ENCODE data around the gene MT1B. TPM values are rescaled to one million over a fixed set of nuclear protein-coding genes. Genes with fewer than 3 reads are reported as not detected.

MT1B gene
- total and polyA plus RNA-seq, 8 donors: 5.8 TPM; not detected in 7

DNA sequence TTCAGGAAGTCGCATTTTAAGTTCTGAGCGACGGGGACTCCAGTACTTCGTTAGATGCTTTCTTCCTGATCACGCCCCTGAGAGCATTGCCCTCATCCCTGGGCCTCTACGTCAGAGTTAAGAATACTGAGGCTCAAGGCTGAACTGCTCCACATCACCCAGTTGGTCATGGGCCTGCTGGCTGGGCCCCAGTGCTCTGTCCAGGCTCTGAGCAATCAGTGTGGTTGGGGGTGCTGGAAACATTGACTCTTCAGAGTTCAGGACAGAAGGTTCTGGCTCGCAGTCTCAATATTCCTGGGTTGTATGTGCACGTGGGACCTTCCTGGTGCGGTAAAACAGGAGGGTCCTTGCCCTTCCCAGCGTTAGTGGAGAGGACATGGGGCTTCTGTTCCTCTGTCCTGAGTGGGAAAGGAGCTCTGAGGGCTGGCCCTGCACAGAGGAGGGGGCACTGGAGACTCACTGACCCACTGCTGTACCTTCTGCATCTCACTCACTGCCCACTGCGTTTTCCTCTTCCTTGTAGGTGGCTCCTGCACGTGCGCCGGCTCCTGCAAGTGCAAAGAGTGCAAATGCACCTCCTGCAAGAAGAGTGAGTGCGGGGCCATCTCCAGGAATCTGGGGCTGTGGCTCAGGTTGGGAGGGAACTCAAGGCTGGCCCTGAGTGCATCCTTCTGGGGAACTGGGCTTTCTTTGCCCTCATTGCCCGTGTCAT lies 25.6 kb upstream of the MT1B start:
- Histone ChIP-seq H3K36me3 (no peaks in the 10 kb centered on the region), H3K4me3 (peak overlapping the region; percentile 56 to 67 (median 60)), H3K9me3 (no peaks in the 10 kb centered on the region), H3K27ac (peak overlapping the region; percentile 89 to 97 (median 94)), H3K4me1 (peaks cover 10 to 25% (median 16%) of the 10 kb centered on the region in 4 donors), H3K27me3 (peaks cover 0 to 9% (median 0%) of the 10 kb centered on the region in 3 donors)
- intact Hi-C loops (cut with DNase I; ENCODE audit: low total_unique reads): no loop called here
- WGBS, 5 donors: 10 to 20% (median 15%) methylated on average over 12 to 16 of the region's 16 CpGs
- DNase-seq: no peak
- TF ChIP-seq EP300 (IDR thresholded peaks at IDR 0.05) (no peak), POLR2AphosphoS5 (IDR thresholded peaks at IDR 0.05) (peak in 2 of 3 donors; percentile 1 to 71)

DNA sequence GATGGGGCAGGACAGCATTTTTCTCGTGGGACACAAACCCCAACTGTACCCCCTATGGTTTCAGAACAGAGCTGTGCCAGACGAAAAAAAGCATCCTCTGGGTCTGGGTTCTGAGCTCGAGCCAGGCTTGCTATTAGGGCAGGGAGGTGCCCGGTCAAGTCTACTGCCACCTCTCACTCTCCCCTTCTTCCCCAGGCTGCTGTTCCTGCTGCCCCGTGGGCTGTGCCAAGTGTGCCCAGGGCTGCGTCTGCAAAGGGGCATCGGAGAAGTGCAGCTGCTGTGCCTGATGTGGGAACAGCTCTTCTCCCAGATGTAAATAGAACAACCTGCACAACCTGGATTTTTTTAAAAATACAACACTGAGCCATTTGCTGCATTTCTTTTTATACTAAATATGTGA lies 25.0 kb upstream of the MT1B start:
- H3K27me3 ChIP-seq: peaks cover 0 to 11% (median 0%) of the 10 kb centered on the region in 3 donors
- peak overlapping the region; percentile 89 to 97 (median 94) for H3K27ac ChIP-seq
- intact Hi-C loops (cut with DNase I; ENCODE audit: low total_unique reads): no loop called here
- H3K4me3 ChIP-seq: peak overlapping the region; percentile 56 to 67 (median 60)
- 18 to 60% (median 28%) methylated on average over 4 to 7 of the region's 7 CpGs for WGBS, 5 donors
- H3K4me1 ChIP-seq: peaks cover 11 to 27% (median 16%) of the 10 kb centered on the region in 4 donors
- no peaks in the 10 kb centered on the region for H3K9me3 ChIP-seq
- TF ChIP-seq POLR2A (IDR thresholded peaks at IDR 0.05): no peak
- no peak for TF ChIP-seq EP300 (IDR thresholded peaks at IDR 0.05)
- no peak for TF ChIP-seq CTCF (IDR thresholded peaks at IDR 0.05)
- TF ChIP-seq POLR2AphosphoS5 (IDR thresholded peaks at IDR 0.05): no peak
- no peaks in the 10 kb centered on the region for H3K36me3 ChIP-seq
- no peak for DNase-seq

DNA sequence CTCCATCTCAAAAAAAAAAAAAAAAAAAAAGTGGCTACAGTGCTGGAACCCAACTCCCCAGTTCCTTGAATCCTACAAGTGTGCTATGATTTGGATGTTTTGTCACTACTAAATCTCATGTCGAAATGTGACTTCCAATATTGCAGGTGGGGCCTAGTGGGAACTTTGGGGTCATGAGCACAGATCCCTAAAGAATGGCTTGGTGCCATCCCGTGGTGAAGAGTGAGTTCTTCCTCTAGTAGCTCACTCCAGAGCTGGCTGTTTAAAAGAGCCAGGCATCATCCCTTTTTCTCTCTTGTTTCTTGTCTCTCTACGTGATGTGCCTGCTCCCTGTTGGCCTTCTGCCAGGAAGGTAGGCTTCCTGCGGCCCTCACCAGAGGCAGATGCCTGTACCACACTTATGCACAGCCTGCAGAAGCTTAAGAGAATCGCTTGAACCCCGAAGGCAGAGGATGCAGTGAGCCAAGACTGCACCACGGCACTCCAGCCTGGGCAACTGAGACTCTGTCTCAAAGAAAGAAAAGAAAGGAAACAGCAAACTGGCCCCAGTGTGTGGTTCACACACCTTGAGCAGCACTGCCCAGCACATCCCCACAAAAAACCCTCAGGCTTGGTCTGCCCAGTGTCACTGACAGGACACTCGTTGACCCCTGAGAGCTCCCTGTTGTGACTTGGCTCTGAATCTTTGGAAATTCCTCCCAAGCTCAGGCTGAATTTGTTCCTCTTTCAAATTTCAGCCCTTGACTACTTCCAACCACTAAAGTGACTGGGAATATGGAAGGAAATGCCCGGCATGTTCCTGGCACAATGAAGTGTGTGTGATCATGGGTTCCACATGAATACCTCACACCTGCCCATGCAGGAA lies 23.0 kb upstream of the MT1B start:
- H3K9me3 ChIP-seq: no peaks in the 10 kb centered on the region
- no peak for TF ChIP-seq POLR2AphosphoS5 (IDR thresholded peaks at IDR 0.05)
- TF ChIP-seq CTCF (IDR thresholded peaks at IDR 0.05): no peak
- no peak for TF ChIP-seq EP300 (IDR thresholded peaks at IDR 0.05)
- no peak for TF ChIP-seq POLR2A (IDR thresholded peaks at IDR 0.05)
- no peak overlapping the region for H3K4me3 ChIP-seq
- H3K27me3 ChIP-seq: peaks cover 0 to 31% (median 5%) of the 10 kb centered on the region in 3 donors
- H3K4me1 ChIP-seq: peaks cover 20 to 45% (median 28%) of the 10 kb centered on the region in 4 donors
- no peak for DNase-seq
- peak overlapping the region; percentile 25 to 97 (median 94) for H3K27ac ChIP-seq
- H3K36me3 ChIP-seq: no peaks in the 10 kb centered on the region
- WGBS, 5 donors: 63 to 74% (median 68%) methylated on average over 9 of the region's 9 CpGs
- intact Hi-C loops (cut with DNase I; ENCODE audit: low total_unique reads): no loop called here

DNA sequence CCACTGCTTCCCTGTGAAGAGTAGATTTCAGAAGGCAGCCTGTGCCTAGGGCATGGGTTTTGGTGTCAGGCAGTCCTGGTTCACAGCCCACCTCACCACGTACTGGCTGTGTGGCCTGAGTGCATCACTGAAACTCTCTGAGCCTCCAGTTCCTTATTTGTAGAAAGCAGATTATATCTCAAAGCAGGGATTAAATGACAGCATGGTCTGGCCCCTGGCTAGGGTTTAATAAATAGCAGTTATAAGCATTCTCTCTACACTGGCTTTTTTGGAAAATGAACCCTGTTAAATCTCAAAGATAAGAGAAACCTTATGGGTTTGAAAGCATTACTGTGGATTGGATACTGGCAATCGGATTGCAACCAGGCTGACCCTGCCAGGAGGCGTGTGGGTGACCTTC lies 22.2 kb upstream of the MT1B start:
- Histone ChIP-seq H3K36me3 (no peaks in the 10 kb centered on the region), H3K9me3 (no peaks in the 10 kb centered on the region), H3K27ac (peak overlapping the region in 4 of 5 donors; percentile 27 to 97 (median 70)), H3K4me3 (no peak overlapping the region), H3K4me1 (peaks cover 20 to 46% (median 28%) of the 10 kb centered on the region in 4 donors), H3K27me3 (peaks cover 0 to 35% (median 5%) of the 10 kb centered on the region in 3 donors)
- intact Hi-C loops (cut with DNase I; ENCODE audit: low total_unique reads): no loop called here
- no peak for TF ChIP-seq CTCF (IDR thresholded peaks at IDR 0.05)
- no peak for TF ChIP-seq POLR2A (IDR thresholded peaks at IDR 0.05)
- no peak for TF ChIP-seq EP300 (IDR thresholded peaks at IDR 0.05)
- TF ChIP-seq POLR2AphosphoS5 (IDR thresholded peaks at IDR 0.05): no peak
- 58 to 89% (median 82%) methylated on average over 2 to 3 of the region's 3 CpGs for WGBS, 5 donors
- no peak for DNase-seq
